AG04450 (cell line): ENCODE data around the gene PDGFD. TPM values are rescaled to one million over a fixed set of nuclear protein-coding genes. Genes with fewer than 3 reads are reported as not detected.

ENCODE experiments used
- CTCF ChIA-PET: fragments of 300-600, 350-600 bp; formaldehyde crosslinking; extraction: SDS; loops from one replicate; lab custom pipeline; 2022; ENCODE audit warnings: antibody characterized with exemption, inconsistent platforms; lab: Charles Lee
- POLR2A ChIA-PET: fragments of 350-600 bp; formaldehyde crosslinking; extraction: SDS; loops from one replicate; lab custom pipeline; 2021; ENCODE audit warnings: antibody characterized with exemption, inconsistent platforms; lab: Yijun Ruan, JAX
- DNase-seq: peaks from one replicate; pipeline ENCODE4 v3.0.0-alpha.2; 2011; ENCODE audit warnings: low read depth, low spot score
- H3K27ac ChIP-seq: one replicate; pipeline ENCODE4 v1.5.1; 2012; ENCODE audit warnings: low read depth, low read length, control low read depth
- H3K27me3 ChIP-seq: one replicate; pipeline ENCODE4 v1.6.0; 2012; ENCODE audit warnings: low read length; ENCODE audit not compliant: control insufficient read depth, insufficient read depth
- H3K4me3 ChIP-seq: 2 replicates; pipeline ENCODE4 v1.5.1; 2011; ENCODE audit warnings: mild to moderate bottlenecking, low read depth, low read length, control low read depth
- H3K9me3 ChIP-seq: 2 replicates; pipeline ENCODE4 v1.5.1; 2012; ENCODE audit warnings: low read length; ENCODE audit not compliant: control insufficient read depth, insufficient read depth
- polyA plus RNA-seq: library from polyadenylated mRNA; depleted of rRNA; stranded (reverse); fragments of >200 nt; gene quantifications from 2 replicates; pipeline ENCODE4 v1.2.3, GENCODE V29; 2011
- TF ChIP-seq, protein P1 (sequence below): IDR thresholded peaks from 2 replicates; pipeline ENCODE4 v1.5.1; 2011; ENCODE audit warnings: low read depth, low read length, control low read depth, inconsistent platforms

PDGFD gene
- polyA plus RNA-seq, 1 experiment, result 58.1 TPM

GRCh38 chr11:104118105-104118744, 45.7 kb downstream of the PDGFD start:
- DNase-seq, result no peak
- TF ChIP-seq, protein P1, sequence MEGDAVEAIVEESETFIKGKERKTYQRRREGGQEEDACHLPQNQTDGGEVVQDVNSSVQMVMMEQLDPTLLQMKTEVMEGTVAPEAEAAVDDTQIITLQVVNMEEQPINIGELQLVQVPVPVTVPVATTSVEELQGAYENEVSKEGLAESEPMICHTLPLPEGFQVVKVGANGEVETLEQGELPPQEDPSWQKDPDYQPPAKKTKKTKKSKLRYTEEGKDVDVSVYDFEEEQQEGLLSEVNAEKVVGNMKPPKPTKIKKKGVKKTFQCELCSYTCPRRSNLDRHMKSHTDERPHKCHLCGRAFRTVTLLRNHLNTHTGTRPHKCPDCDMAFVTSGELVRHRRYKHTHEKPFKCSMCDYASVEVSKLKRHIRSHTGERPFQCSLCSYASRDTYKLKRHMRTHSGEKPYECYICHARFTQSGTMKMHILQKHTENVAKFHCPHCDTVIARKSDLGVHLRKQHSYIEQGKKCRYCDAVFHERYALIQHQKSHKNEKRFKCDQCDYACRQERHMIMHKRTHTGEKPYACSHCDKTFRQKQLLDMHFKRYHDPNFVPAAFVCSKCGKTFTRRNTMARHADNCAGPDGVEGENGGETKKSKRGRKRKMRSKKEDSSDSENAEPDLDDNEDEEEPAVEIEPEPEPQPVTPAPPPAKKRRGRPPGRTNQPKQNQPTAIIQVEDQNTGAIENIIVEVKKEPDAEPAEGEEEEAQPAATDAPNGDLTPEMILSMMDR, result no peak
- CTCF ChIA-PET, result no interaction called here
- Histone ChIP-seq H3K27me3 (no peaks in the 10 kb centered on the region), H3K9me3 (peaks cover 3% of the 10 kb centered on the region; the same call in 1 of the 2 replicates), H3K27ac (no peak overlapping the region), H3K4me3 (no peak overlapping the region)
- POLR2A ChIA-PET, result no interaction called here

- ChIA-PET POLR2A (no interaction called here), CTCF (interaction anchor here (1.0 to 1.3 kb wide), 2 partner anchors 431 to 513 kb away, joined by 3 to 6 read pairs; no protein-coding TSS in a partner anchor)
- TF ChIP-seq, protein P1, result no peak
- Histone ChIP-seq H3K27me3 (no peaks in the 10 kb centered on the region), H3K27ac (no peak overlapping the region), H3K4me3 (no peak overlapping the region), H3K9me3 (peaks cover 3% of the 10 kb centered on the region; the same call in 1 of the 2 replicates)
- DNase-seq, result no peak
These were observed 50.4 kb downstream of the PDGFD start for GRCh38 chr11:104113541-104113940.

- POLR2A ChIA-PET, result no interaction called here
- peak; percentile 48 for DNase-seq
- CTCF ChIA-PET, result no interaction called here
- Histone ChIP-seq H3K27ac (no peak overlapping the region), H3K27me3 (no peaks in the 10 kb centered on the region), H3K4me3 (no peak overlapping the region), H3K9me3 (no peaks in the 10 kb centered on the region)
- TF ChIP-seq, protein P1, result no peak
These were observed 57.7 kb downstream of the PDGFD start for GRCh38 chr11:104106136-104106754.

- ChIA-PET POLR2A (interaction anchor here (0.5 kb wide), 1 partner anchor 384 kb away, joined by 3 read pairs; no protein-coding TSS in a partner anchor), CTCF (no interaction called here)
- DNase-seq, result no peak
- H3K27me3 ChIP-seq, result no peaks in the 10 kb centered on the region
- H3K9me3 ChIP-seq, result no peaks in the 10 kb centered on the region
- H3K27ac ChIP-seq, result no peak overlapping the region
- no peak overlapping the region for H3K4me3 ChIP-seq
- TF ChIP-seq, protein P1, result no peak
These were observed 58.8 kb downstream of the PDGFD start for GRCh38 chr11:104105155-104105554.

DNA sequence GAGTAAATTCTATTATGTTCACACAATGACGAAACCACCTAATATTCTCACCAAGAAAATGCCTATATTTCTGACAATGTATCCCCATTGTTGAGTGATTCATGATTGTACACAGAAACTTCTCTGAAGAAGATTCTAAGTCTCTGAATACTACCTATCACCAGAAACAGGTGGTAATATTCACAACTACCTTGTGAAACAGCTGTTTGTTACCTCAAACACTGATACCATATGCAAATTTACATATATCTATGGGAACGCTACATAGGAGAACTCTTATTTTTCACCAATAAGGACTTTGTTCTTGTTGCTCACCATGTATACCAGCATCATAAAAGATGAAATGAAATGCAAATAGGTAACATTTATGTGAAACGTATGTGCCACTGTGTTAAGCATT, 59.3 kb downstream of the PDGFD start:
- DNase-seq, result no peak
- POLR2A ChIA-PET, result interaction anchor here (0.5 kb wide), 1 partner anchor 383 kb away, joined by 3 read pairs; no protein-coding TSS in a partner anchor
- TF ChIP-seq, protein P1, result no peak
- H3K27ac ChIP-seq, result no peak overlapping the region
- no peaks in the 10 kb centered on the region for H3K9me3 ChIP-seq
- H3K27me3 ChIP-seq, result no peaks in the 10 kb centered on the region
- no peak overlapping the region for H3K4me3 ChIP-seq
- CTCF ChIA-PET, result no interaction called here
